Measurements from ENCODE around the gene TACO1. TPM values are rescaled to one million over a fixed set of nuclear protein-coding genes. Genes with fewer than 3 reads are reported as not detected.

TACO1 gene
- total RNA-seq, 1 donor from 2014 or later, result 22.8 TPM

DNA sequence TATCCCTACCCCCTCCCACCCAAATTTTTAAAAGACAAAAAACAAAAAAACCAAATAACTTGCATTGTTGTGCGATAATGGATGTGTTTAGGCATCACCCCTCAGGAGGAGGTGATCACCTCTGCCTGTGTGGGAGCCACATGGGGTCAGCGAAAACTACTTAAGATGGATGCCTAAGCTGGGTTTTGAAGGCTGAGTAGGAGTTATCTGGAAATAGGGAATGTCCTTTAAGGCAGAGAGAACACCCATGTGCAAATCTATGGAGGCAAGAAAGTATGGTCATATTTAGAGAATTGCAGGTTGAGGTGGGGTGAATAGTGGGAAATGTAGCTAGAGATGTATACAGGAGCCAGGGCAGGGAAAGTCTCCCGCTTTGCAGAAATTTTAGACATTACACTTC lies 5.6 kb upstream of the TACO1 start:
- no peak overlapping the region for H3K4me3 ChIP-seq (ENCODE audit: low read depth, low read length)
- TF ChIP-seq, protein P1, sequence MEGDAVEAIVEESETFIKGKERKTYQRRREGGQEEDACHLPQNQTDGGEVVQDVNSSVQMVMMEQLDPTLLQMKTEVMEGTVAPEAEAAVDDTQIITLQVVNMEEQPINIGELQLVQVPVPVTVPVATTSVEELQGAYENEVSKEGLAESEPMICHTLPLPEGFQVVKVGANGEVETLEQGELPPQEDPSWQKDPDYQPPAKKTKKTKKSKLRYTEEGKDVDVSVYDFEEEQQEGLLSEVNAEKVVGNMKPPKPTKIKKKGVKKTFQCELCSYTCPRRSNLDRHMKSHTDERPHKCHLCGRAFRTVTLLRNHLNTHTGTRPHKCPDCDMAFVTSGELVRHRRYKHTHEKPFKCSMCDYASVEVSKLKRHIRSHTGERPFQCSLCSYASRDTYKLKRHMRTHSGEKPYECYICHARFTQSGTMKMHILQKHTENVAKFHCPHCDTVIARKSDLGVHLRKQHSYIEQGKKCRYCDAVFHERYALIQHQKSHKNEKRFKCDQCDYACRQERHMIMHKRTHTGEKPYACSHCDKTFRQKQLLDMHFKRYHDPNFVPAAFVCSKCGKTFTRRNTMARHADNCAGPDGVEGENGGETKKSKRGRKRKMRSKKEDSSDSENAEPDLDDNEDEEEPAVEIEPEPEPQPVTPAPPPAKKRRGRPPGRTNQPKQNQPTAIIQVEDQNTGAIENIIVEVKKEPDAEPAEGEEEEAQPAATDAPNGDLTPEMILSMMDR (conservative IDR thresholded peaks at IDR 0.05; ENCODE audit: low read depth, low read length), result no peak
- DNase-seq (ENCODE audit: low read depth), result no peak

DNA sequence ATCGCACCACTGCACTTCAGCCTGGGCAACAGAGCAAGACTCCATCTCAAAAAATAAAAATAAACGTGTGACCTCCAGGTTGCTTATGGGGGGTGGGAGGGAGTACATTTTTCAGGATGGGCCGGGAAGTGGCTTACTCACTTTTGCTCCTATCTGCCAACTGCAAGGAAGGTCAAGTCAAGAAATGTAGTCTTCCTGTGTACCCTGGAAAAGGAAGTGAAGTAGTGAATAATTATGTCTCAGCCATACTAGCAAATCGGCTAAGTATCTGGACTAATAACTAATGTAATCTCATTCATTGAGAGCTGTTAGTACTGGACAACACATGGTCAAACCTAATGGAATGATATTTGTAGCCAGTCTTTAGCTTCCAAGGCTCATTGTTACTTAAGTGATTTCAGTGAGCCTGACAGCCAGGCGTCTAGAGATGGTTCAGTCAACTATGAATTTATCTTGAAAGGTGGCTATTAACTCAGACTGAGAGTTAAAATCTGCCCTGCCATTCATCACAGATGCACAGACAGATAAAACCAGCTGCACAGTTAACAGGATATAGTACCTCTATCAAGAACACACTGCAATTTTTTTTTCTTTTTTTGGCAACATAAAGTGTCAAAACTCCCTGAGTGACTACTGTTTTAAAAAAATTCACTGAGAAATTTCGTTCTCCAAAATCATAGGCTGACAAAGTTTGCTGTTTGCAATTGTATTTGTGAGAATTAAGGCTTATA lies 3.7 kb upstream of the TACO1 start:
- TF ChIP-seq, protein P1 (conservative IDR thresholded peaks at IDR 0.05; ENCODE audit: low read depth, low read length), result no peak
- H3K4me3 ChIP-seq (ENCODE audit: low read depth, low read length), result no peak overlapping the region
- DNase-seq (ENCODE audit: low read depth), result no peak

DNA sequence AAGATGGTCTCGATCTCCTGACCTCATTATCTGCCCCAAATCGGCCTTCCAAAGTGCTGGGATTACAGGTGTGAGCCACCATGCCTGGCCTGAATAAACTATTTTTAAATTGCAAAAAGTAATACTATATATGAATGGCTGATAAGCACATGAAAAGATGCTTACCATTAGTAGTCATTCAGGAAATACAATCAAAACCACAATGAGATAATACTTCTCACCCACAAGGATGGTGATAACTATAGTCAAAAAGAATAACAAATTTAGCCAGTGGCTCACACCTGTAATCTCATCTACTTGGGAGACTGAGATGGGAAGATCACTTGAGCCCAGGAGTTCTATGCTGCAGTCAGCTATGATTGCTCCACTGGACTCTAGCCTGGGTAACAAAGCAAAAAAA lies 2.4 kb upstream of the TACO1 start:
- no peak for DNase-seq (ENCODE audit: low read depth)
- TF ChIP-seq, protein P1 (conservative IDR thresholded peaks at IDR 0.05; ENCODE audit: low read depth, low read length), result no peak
- H3K4me3 ChIP-seq (ENCODE audit: low read depth, low read length), result no peak overlapping the region

DNA sequence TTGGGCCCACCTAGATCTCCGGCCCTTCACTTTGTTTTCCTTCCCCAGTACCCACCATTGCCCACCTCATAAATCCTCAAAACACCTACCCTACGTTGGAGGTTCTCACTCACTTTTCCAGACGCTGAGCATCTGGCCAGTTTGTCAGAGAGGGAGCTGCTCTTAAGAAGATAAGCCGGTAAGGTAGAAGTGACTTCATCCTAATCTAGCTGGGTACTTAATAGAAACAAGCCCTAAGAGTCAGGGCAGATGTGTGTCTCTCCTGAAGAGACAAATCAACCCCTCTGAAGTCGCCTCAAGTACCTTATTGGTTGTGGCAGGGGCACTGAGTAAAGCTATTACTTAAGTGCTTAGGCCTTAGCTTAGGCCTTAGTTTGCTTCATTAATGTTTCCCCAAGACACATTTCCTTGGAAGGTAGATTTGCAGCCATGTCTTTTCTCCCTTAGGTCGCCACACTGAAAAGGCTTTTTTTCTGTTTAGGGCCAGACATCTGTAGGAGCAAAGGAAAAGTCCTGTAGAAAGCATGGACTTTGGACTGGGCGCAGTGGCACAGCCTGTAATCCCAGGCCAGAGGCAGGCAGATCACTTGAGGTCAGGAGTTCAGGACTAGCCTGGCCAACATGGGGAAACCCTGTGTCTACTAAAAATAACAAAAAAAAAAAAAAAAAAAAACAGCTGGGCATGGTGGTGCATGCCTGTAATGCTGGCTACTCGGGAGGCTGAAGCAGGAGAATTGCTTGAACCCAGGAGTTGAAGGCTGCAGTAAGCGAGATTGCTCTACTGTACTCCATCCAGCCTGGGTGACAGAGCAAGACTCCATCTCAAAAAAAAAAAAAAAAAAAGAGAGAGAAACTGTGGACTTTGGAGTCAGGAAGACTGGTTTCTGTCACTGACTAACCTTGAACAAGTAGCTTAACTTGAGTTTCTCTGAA lies 1.0 kb downstream of the TACO1 start:
- peak overlapping the region; percentile 73 for H3K4me3 ChIP-seq (ENCODE audit: low read depth, low read length)
- no peak for DNase-seq (ENCODE audit: low read depth)
- TF ChIP-seq, protein P1 (conservative IDR thresholded peaks at IDR 0.05; ENCODE audit: low read depth, low read length), result no peak

DNA sequence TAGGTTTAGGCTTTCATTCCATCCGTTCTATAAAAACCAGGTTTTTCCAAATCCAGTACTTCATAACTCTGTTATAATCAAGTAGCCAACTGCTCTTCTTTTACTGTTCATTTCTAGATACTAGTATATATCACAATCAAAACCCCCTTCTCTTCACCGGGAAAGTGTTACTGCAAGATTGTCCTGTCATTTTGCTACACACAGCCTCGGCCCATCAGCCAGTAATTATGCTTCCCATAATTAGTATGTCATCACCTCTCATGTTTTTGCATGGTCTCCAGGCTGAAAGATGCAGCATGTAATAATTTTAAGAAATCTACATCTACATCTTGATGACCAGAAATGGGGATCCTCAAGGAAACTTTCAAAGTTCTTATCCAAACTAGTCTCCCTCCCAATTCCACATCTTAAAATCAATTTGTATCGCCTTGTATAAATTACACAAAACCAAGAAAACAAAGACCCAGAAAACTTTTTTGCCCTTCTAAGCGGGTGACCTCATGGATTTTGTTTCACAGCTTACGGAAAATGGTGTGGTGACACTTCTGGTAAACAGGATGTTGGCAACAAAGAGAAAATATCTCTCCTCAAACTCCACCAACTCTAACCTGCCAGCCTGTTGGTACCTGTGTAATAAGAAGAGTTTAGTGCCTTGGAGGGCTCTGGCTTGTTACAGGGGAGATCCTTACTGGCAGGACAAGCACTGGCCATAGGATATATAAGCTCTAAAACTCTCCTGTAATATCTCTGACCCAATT lies 9.3 kb downstream of the TACO1 start:
- TF ChIP-seq, protein P1 (conservative IDR thresholded peaks at IDR 0.05; ENCODE audit: low read depth, low read length), result no peak
- no peak overlapping the region for H3K4me3 ChIP-seq (ENCODE audit: low read depth, low read length)
- no peak for DNase-seq (ENCODE audit: low read depth)

DNA sequence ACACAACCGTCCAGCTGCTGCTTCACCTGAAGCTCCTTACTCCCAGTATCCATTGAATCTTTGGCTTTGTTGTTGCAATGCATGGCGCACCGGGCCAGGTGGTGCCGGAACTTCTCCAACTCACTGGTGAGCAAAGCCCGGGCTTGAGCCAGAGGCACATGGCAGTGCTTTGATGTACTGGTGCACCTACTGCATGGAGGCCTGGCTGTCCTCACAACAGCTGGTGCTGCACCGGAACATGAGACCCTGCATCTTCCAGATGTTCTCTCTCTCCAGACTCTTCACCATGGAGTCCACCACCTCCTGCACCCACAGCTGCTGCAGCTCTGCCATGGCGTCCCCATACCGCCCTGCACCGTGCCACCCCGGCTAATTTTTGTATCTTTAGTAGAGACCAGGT lies 10.2 kb downstream of the TACO1 start:
- TF ChIP-seq, protein P1 (conservative IDR thresholded peaks at IDR 0.05; ENCODE audit: low read depth, low read length), result no peak
- no peak overlapping the region for H3K4me3 ChIP-seq (ENCODE audit: low read depth, low read length)
- DNase-seq (ENCODE audit: low read depth), result no peak
